Myocyte (in vitro differentiated cells): ENCODE results near the gene LDLRAD4. TPM values are rescaled to one million over a fixed set of nuclear protein-coding genes. Genes with fewer than 3 reads are reported as not detected.
"Not testable (repeated sequence)": the region's sequence is repeated elsewhere in the genome, so short reads cannot be mapped to it uniquely, and the experiment has no call there.

Experiments used
- DNase-seq: peaks from one replicate; pipeline ENCODE4 v3.0.0-alpha.2; 2012; ENCODE audit warnings: low read depth
- total RNA-seq: library from RNA; depleted of rRNA; stranded (reverse); fragments of >200 nt; gene quantifications from 2 replicates; pipeline ENCODE4 v1.2.3, GENCODE V29; 2014

The LDLRAD4 gene
- total RNA-seq, 1 donor from 2014 or later, result 1.7 TPM

DNA sequence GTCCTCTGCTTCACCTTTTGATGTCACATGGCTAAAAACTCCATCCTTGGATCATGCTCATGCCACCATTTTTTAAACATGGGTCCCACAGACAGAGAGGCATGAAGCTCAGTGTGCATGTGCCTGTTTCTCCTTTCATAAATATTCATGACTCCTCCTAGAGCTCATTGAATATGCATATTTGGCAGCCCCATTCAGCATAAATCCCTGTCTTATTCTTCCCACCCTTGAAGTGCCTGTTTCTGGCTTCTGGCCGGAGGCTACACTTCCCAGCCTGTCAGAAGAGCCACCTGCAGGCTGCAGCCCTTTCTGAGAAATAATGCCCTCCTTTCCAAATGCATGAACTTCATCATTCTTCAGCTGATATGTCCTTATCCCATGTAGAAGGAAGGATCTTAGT, 109.7 kb downstream of the LDLRAD4 start:
- no peak for DNase-seq

- no peak for DNase-seq
These were observed 112.4 kb downstream of the LDLRAD4 start for GRCh38 chr18:13330996-13331395.

GRCh38 chr18:13331846-13332245, 113.3 kb downstream of the LDLRAD4 start:
- no peak for DNase-seq

DNA sequence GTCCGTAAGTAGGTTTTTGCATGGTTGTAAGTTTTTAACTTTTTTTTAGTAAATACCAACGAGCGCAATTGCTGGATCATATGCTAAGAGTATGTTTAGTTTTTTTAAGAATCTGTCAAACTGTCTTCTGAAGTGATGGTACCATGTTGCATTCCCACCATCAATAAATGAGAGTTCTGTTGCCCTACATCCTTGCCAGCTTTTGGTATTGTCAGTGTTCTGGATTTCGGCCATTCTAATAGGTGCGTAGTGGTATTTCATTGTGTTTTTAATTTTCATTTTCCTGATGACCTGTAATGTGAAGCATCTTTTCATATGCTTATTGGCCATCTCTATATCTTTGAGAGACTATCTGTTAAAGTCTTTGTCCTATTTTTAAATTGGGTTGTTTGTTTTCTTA, 114.3 kb downstream of the LDLRAD4 start:
- no peak for DNase-seq

GRCh38 chr18:13335903-13336302, 117.3 kb downstream of the LDLRAD4 start:
- DNase-seq, result no peak

DNA sequence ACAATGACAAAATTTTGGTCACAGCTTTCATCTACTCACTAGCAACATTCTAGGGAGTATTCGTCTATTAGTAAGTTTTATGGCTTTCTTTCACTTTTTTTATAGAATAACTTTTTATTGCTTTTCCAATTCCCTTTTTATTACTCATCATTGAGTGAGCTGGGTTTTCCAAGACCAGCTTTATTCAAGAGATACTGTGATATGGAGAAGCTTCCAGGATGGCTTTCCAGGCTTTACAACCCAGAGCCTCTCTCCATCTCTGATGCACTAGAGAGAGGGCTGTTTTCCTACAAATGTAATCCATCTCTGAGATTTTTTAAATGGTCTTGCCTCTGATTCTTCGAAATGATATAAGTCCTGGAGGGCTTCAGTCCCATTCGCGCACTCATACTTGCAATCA, 118.3 kb downstream of the LDLRAD4 start:
- DNase-seq, result no peak

GRCh38 chr18:13337369-13337768, 118.8 kb downstream of the LDLRAD4 start:
- DNase-seq, result no peak

DNA sequence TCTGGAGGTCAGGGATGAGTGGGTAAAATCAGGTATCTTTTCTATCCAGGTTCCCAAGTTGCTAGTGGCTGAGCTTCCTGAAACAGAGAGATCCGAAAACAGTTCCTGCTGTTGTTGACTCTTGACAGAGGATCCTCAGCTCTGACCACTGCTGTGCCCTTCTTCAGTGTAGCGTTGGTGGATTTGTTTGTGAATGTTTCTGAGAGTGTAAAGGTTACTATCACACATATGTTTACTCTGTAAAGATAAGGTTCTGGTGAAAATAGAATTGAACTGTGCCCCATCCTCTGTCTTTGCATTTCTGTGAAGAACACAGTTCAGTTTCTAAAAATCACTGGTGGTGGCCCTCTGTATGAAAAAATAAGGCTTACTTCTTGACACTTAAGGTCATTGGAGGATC, 119.8 kb downstream of the LDLRAD4 start:
- DNase-seq, result no peak

DNA sequence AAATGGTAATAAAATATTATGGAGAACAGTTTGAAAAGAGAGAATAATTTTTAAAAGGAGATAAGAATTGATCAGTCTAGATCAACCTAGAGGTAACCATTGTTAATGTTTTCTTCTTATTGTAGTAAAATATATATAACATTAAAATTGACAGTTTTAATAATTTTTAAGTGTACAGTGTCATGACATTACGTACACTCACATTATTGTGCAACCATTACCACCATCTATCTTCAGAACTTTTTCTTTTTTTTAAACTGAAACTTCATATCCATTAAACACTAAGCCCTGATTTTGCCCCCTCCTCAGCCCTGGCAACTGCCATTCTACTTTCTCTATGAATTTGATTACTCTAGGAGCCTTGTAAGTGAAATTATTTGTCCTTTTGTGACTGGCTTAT, 121.1 kb downstream of the LDLRAD4 start:
- no peak for DNase-seq

DNA sequence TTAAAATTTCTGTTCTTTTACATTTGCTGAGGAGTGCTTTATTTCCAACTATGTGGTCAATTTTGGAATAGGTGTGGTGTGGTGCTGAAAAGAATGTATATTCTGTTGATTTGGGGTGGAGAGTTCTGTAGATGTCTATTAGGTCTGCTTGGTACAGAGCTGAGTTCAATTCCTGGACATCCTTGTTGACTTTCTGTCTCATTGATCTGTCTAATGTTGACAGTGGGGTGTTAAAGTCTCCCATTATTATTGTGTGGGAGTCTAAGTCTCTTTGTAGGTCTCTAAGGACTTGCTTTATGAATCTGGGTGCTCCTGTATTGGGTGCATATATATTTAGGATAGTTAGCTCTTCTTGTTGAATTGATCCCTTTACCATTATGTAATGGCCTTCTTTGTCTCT, 127.9 kb downstream of the LDLRAD4 start:
- DNase-seq, result not testable (repeated sequence)

- no peak for DNase-seq
These were observed 134.7 kb downstream of the LDLRAD4 start for GRCh38 chr18:13353084-13353823.

DNA sequence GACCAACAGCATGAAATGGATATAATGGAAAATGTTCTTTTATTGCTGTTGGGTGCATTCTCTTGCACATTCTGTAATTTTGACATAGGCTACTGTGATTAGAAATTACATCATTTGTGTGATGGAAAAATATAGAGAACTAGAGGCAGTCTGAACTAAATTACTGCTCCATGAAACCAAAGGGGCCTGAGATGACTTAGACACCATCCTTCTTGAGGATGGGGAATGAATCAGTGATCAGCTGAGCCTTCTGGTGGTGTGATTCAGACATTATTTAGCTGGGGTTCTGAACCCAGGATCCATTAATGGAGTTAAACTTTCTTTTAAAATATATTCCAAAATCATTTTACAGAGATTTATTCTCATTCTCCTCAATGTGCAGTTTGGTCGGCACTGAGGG, 135.8 kb downstream of the LDLRAD4 start:
- DNase-seq, result no peak

DNA sequence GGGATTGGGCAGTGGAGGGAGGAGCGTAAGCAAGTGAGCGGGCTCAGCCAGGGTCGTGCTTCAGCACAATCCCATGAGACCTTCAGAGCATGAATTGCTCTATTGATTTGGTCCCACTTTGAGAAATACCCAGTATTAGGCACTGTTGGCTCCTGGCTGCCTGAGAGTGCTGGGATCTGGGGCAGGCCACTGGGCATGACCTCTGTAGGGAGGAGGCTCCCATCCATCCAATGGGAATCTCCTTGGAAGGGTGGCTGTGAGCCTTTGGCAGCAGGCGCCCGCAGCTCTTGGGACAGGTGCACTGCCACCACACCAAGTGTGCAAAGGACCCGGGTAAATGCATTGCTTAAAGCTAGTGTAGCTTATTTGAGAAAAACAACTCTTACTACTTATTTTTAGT, 137.5 kb downstream of the LDLRAD4 start:
- DNase-seq, result no peak

GRCh38 chr18:13357289-13357688, 138.7 kb downstream of the LDLRAD4 start:
- no peak for DNase-seq

- no peak for DNase-seq
These were observed 140.7 kb downstream of the LDLRAD4 start for GRCh38 chr18:13359210-13359609.

GRCh38 chr18:13361431-13361830, 142.9 kb downstream of the LDLRAD4 start:
- DNase-seq, result no peak

DNA sequence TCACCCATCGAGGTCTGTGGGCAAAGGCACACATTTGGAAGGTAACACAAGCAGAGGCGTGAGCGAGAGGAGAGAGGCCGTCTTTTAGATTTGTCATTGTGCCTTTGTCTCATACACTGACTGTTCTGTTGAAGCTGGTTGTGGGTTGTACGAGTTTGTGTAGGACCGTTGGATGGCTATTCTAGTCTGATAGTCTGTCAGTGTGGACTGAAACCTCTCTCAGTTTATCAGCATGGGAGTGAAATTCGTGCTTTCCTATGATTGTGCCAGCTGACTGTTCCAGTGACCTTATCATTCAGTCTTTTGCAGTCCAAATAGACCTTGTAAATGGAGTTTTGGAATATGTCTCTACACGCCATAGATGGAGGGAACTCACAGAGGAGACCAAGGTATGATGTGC, 143.5 kb downstream of the LDLRAD4 start:
- no peak for DNase-seq

- DNase-seq, result no peak
These were observed 144.0 kb downstream of the LDLRAD4 start for GRCh38 chr18:13362607-13363006.

DNA sequence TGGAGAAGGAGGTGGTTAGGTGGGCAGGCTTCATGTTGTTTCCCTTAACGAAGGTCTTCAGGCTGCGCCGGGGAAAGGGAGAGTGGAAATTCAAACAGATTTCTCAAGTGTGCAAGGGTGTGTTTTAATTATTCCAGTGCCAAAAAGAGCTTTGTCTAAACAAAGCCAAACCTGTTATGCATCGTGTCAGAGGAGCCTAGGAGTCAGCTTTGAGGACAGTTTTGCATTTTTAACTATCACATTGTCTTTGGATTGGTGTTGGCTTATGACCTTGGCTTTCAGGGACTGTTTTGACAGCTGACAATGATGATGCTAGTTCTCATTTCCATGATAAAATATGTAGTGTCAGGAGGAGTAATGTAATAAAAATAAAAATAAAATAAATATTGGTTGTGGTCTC, 144.8 kb downstream of the LDLRAD4 start:
- no peak for DNase-seq

- no peak for DNase-seq
These were observed 146.2 kb downstream of the LDLRAD4 start for GRCh38 chr18:13364721-13365205.

- no peak for DNase-seq
These were observed 147.6 kb downstream of the LDLRAD4 start for GRCh38 chr18:13366131-13366530.

GRCh38 chr18:13366541-13366940, 148.0 kb downstream of the LDLRAD4 start:
- no peak for DNase-seq
